ENCODE results near the gene SERINC2. TPM values are rescaled to one million over a fixed set of nuclear protein-coding genes. Genes with fewer than 3 reads are reported as not detected.

SERINC2 gene
- total and polyA plus RNA-seq, 2 experiments from 2014 or later: 20.5 to 23.3 TPM

- H3K4me1 ChIP-seq (ENCODE audit: insufficient read depth): peaks cover 4% of the 10 kb centered on the region; the same call in 1 of the 2 replicates
- H3K4me3 ChIP-seq: no peak overlapping the region
- no peak overlapping the region for H3K4me2 ChIP-seq
- no peak for DNase-seq (ENCODE audit: low spot score)
- Mint-ChIP-seq H3K9me3 (no peaks in the 10 kb centered on the region), H3K27me3 (ENCODE audit: insufficient read depth, low read depth, poor library complexity) (peaks cover 13% of the 10 kb centered on the region), H3K4me3 (no peak overlapping the region), H3K27ac (no peak overlapping the region), H3K36me3 (ENCODE audit: low read depth) (peaks cover 16% of the 10 kb centered on the region), H3K4me1 (peaks cover 2% of the 10 kb centered on the region; the same call in 2 of the 3 replicates)
- H2AFZ ChIP-seq: no peak overlapping the region
- H4K20me1 ChIP-seq (replicated peaks; ENCODE audit: insufficient read depth): no peaks in the 10 kb centered on the region; the same call in 1 of the 2 replicates
- no peak overlapping the region for H3K27ac ChIP-seq (ENCODE audit: low read depth)
- no peaks in the 10 kb centered on the region for H3K36me3 ChIP-seq (ENCODE audit: insufficient read depth)
- no peaks in the 10 kb centered on the region for H3K79me2 ChIP-seq (replicated peaks; ENCODE audit: insufficient read depth)
- H3K27me3 ChIP-seq (ENCODE audit: insufficient read depth): no peaks in the 10 kb centered on the region
- H3K9me2 ChIP-seq (ENCODE audit: insufficient read depth): no peaks in the 10 kb centered on the region
- no peak for ATAC-seq
- 0 out of 2 replicates have a peak, but pooled peaks cover 3% of the 10 kb centered on the region for H3F3A ChIP-seq (replicated peaks; ENCODE audit: low read depth)
- TF ChIP-seq POLR2AphosphoS5 (IDR thresholded peaks at IDR 0.05; ENCODE audit: low read depth) (no peak), ZNF114 (CRISPR knock-in tag; IDR thresholded peaks at IDR 0.05) (no peak), NANOG (IDR thresholded peaks at IDR 0.05; ENCODE audit: borderline replicate concordance) (no peak)
Measured at GRCh38 chr1:31426249-31426922, 13.4 kb downstream of the SERINC2 start.

GRCh38 chr1:31427322-31427721 is 14.3 kb downstream of the SERINC2 start:
- DNase-seq (ENCODE audit: low spot score) (no peak), ATAC-seq (no peak)
- no peaks in the 10 kb centered on the region; the same call in 1 of the 2 replicates for H4K20me1 ChIP-seq (replicated peaks; ENCODE audit: insufficient read depth)
- Mint-ChIP-seq H3K4me3 (no peak overlapping the region), H3K36me3 (ENCODE audit: low read depth) (peaks cover 16% of the 10 kb centered on the region), H3K27ac (no peak overlapping the region), H3K27me3 (ENCODE audit: insufficient read depth, low read depth, poor library complexity) (peaks cover 11% of the 10 kb centered on the region), H3K9me3 (no peaks in the 10 kb centered on the region), H3K4me1 (no peaks in the 10 kb centered on the region; the same call in 2 of the 3 replicates)
- no peak overlapping the region for H3K4me3 ChIP-seq
- H3K27me3 ChIP-seq (ENCODE audit: insufficient read depth): no peaks in the 10 kb centered on the region
- no peaks in the 10 kb centered on the region for H3K36me3 ChIP-seq (ENCODE audit: insufficient read depth)
- TF ChIP-seq ZNF462 (CRISPR knock-in tag; IDR thresholded peaks at IDR 0.05): no peak
- no peak for TF ChIP-seq STAT1 (IDR thresholded peaks at IDR 0.05; ENCODE audit: unreplicated experiment)
- no peak for TF ChIP-seq ZNF331 (CRISPR knock-in tag; IDR thresholded peaks at IDR 0.05; ENCODE audit: low read depth)
- TF ChIP-seq REST (IDR thresholded peaks at IDR 0.05; ENCODE audit: unreplicated experiment): no peak
- H3K4me1 ChIP-seq (ENCODE audit: insufficient read depth): peaks cover 2% of the 10 kb centered on the region; the same call in 1 of the 2 replicates
- no peak overlapping the region for H3K4me2 ChIP-seq
- H3K79me2 ChIP-seq (replicated peaks; ENCODE audit: insufficient read depth): no peaks in the 10 kb centered on the region
- H2AFZ ChIP-seq: no peak overlapping the region
- H3K9me2 ChIP-seq (ENCODE audit: insufficient read depth): no peaks in the 10 kb centered on the region
- 0 out of 2 replicates have a peak, but pooled peaks cover 3% of the 10 kb centered on the region for H3F3A ChIP-seq (replicated peaks; ENCODE audit: low read depth)
- no peak overlapping the region for H3K27ac ChIP-seq (ENCODE audit: low read depth)

Data from GM23338 (cell line).